Measurements from ENCODE around the gene CAMK1D. TPM values are rescaled to one million over a fixed set of nuclear protein-coding genes. Genes with fewer than 3 reads are reported as not detected.
"Not testable (repeated sequence)": the region's sequence is repeated elsewhere in the genome, so short reads cannot be mapped to it uniquely, and the experiment has no call there.

The CAMK1D gene
- total RNA-seq (2021) = 7.9 to 10.2 TPM (median 8.0 TPM) in 3 replicates
- Bru-seq, nascent RNA = percentile 46 among the genes with signal in this experiment
- long read RNA-seq, experiment 1, partial matches to known transcripts = 0 of 15 reads
- long read RNA-seq, experiment 1, other reads (novel, unspliced or antisense) = 15 of 15 reads
- long read RNA-seq, experiment 2, partial matches to known transcripts = 0 of 4 reads
- long read RNA-seq, experiment 2, other reads (novel, unspliced or antisense) = 4 of 4 reads
- long read RNA-seq, experiment 3, partial matches to known transcripts = 1 of 2 reads
- long read RNA-seq, experiment 3, other reads (novel, unspliced or antisense) = 1 of 2 reads

DNA sequence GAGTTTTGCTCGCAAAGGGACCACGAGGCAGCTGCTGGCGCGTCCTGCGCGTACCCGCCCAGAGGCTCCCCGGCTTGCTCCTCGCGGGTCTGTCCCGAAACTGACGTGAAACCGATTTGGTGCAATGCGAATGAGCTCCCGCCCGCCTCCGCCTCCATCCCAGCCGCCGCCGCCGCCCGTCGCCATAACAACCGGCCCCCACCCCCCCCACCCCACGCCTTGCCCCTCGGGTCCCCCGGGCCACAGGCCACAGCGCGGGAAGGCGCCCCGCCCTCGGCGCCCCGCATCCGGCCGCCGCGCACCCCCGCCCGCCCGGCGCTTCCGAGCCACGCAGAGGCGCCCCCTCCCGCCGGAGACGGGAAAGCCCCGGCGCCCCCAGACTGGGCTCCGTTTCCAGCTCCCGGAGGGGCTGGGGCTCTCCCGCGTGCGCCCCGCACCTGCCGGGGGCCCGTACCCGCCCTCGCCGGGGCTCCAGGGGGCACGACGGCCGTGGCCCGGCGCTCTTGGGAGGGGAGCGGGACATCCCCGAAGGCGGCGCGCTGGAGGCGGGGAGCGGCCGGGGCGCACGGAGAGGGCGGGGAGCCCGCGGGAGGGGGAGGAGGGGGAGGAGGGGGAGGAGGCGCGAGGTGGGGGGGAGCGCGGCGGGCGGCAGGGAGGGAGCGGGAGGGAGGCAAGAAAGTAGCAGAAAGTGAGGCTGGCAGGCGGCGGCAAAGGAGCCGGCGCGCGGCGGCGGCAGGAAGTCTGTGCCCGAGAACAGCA lies at the start of gene CAMK1D:
Gene CAMK1D (plus strand): TSS at position 678 of the 759 bp plus-strand sequence.
- peak; percentile 84 for DNase-seq (ENCODE audit: low spot score)
- ChIA-PET POLR2A (interaction anchor here (0.7 kb wide), 1 partner anchor 75 kb away, joined by 3 read pairs; no protein-coding TSS in a partner anchor), CTCF (interaction anchor here (0.6 to 3.2 kb wide), 12 partner anchors 23 to 917 kb away, joined by 3 to 18 read pairs (median 4); partner anchors contain the start of gene CCDC3)
- 0 out of 2 replicates have a peak, but pooled peaks have one; percentile 43 for TF ChIP-seq ZNF263 (CRISPR knock-in tag; IDR thresholded peaks at IDR 0.05; ENCODE audit: low read depth)
- no peak for TF ChIP-seq RORB (CRISPR knock-in tag; IDR thresholded peaks at IDR 0.05)
- TF ChIP-seq SP1 (CRISPR knock-in tag; conservative IDR thresholded peaks at IDR 0.05) = peak; percentile 36; the same call in 1 of the 2 replicates
- TF ChIP-seq, protein P1, sequence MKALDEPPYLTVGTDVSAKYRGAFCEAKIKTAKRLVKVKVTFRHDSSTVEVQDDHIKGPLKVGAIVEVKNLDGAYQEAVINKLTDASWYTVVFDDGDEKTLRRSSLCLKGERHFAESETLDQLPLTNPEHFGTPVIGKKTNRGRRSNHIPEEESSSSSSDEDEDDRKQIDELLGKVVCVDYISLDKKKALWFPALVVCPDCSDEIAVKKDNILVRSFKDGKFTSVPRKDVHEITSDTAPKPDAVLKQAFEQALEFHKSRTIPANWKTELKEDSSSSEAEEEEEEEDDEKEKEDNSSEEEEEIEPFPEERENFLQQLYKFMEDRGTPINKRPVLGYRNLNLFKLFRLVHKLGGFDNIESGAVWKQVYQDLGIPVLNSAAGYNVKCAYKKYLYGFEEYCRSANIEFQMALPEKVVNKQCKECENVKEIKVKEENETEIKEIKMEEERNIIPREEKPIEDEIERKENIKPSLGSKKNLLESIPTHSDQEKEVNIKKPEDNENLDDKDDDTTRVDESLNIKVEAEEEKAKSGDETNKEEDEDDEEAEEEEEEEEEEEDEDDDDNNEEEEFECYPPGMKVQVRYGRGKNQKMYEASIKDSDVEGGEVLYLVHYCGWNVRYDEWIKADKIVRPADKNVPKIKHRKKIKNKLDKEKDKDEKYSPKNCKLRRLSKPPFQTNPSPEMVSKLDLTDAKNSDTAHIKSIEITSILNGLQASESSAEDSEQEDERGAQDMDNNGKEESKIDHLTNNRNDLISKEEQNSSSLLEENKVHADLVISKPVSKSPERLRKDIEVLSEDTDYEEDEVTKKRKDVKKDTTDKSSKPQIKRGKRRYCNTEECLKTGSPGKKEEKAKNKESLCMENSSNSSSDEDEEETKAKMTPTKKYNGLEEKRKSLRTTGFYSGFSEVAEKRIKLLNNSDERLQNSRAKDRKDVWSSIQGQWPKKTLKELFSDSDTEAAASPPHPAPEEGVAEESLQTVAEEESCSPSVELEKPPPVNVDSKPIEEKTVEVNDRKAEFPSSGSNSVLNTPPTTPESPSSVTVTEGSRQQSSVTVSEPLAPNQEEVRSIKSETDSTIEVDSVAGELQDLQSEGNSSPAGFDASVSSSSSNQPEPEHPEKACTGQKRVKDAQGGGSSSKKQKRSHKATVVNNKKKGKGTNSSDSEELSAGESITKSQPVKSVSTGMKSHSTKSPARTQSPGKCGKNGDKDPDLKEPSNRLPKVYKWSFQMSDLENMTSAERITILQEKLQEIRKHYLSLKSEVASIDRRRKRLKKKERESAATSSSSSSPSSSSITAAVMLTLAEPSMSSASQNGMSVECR (CRISPR knock-in tag; IDR thresholded peaks at IDR 0.05; ENCODE audit: borderline replicate concordance) = no peak
- TF ChIP-seq, protein P2, sequence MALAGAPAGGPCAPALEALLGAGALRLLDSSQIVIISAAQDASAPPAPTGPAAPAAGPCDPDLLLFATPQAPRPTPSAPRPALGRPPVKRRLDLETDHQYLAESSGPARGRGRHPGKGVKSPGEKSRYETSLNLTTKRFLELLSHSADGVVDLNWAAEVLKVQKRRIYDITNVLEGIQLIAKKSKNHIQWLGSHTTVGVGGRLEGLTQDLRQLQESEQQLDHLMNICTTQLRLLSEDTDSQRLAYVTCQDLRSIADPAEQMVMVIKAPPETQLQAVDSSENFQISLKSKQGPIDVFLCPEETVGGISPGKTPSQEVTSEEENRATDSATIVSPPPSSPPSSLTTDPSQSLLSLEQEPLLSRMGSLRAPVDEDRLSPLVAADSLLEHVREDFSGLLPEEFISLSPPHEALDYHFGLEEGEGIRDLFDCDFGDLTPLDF (CRISPR knock-in tag; IDR thresholded peaks at IDR 0.05) = no peak
- TF ChIP-seq, protein P3, sequence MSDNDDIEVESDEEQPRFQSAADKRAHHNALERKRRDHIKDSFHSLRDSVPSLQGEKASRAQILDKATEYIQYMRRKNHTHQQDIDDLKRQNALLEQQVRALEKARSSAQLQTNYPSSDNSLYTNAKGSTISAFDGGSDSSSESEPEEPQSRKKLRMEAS (CRISPR knock-in tag; IDR thresholded peaks at IDR 0.05) = no peak
- no peaks in the 10 kb centered on the region for H3K9me3 Mint-ChIP-seq
- peak; percentile 57 for ATAC-seq
- peak within 1 kb of the TSS; percentile 96 for H3K27ac Mint-ChIP-seq
- H3K36me3 Mint-ChIP-seq = peaks cover 2% of the 10 kb centered on the region; the same call in 1 of the 2 replicates
- H3K4me3 Mint-ChIP-seq = peak within 1 kb of the TSS; percentile 99
- peaks cover 47% of the 10 kb centered on the region for H3K27me3 Mint-ChIP-seq (ENCODE audit: low read depth)
- H3K4me1 Mint-ChIP-seq = peaks cover 43% of the 10 kb centered on the region

DNA sequence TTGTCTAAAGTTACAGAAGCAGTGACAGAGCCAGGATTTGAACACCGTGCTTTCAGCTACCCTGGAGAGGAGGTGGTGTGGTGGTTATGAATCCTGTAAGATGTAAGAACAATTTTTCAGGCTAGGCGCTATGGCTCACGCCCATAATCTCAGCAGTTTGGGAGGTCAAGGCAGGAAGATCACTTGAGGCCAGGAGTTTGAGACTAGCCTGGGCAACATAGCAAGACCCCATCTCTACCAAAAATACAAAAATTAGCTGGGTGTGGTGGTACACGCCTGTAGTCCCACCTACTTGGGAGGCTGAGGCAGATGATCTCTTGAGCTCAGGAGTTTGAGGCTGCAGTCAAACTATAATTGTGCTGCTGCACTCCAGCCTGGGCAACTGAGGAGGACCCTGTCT lies 48.3 kb upstream of the CAMK1D start:
- H3K27ac Mint-ChIP-seq; DNase-seq (ENCODE audit: low spot score); H3K4me1 Mint-ChIP-seq; H3K36me3 Mint-ChIP-seq; CTCF ChIA-PET; H3K9me3 Mint-ChIP-seq; ATAC-seq; H3K4me3 Mint-ChIP-seq; H3K27me3 Mint-ChIP-seq (ENCODE audit: low read depth); POLR2A ChIA-PET: not testable (repeated sequence)

DNA sequence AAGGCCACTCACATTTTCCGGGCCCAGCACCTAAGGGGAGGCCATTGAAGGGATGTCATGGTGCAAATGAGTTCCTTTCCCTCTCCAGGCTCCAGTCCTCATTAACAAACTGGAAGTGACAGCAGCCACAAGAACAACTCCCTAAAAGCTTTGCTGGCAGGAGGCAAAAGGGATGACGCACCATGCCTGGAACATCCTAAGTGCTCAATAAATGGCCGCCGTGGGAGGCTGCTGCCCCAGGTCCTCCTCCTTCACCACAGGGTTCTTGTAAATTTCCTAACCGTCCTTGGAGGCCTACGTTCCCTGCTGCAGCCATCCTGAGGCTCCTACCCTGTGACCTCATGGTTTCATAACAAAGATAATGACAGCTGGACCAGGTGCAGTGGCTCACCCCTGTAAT lies 41.3 kb upstream of the CAMK1D start:
- CTCF ChIA-PET = interaction anchor here (1.0 kb wide), 1 partner anchor 44 kb away, joined by 3 read pairs; no protein-coding TSS in a partner anchor
- no peak for ATAC-seq
- TF ChIP-seq, protein P4, sequence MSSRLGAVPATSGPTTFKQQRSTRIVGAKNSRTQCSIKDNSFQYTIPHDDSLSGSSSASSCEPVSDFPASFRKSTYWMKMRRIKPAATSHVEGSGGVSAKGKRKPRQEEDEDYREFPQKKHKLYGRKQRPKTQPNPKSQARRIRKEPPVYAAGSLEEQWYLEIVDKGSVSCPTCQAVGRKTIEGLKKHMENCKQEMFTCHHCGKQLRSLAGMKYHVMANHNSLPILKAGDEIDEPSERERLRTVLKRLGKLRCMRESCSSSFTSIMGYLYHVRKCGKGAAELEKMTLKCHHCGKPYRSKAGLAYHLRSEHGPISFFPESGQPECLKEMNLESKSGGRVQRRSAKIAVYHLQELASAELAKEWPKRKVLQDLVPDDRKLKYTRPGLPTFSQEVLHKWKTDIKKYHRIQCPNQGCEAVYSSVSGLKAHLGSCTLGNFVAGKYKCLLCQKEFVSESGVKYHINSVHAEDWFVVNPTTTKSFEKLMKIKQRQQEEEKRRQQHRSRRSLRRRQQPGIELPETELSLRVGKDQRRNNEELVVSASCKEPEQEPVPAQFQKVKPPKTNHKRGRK (CRISPR knock-in tag; IDR thresholded peaks at IDR 0.05; ENCODE audit: borderline replicate concordance) = no peak
- TF ChIP-seq, protein P1 (CRISPR knock-in tag; IDR thresholded peaks at IDR 0.05; ENCODE audit: borderline replicate concordance) = no peak
- TF ChIP-seq ZNF416 (CRISPR knock-in tag; IDR thresholded peaks at IDR 0.05) = no peak
- no peak for TF ChIP-seq ZNF121 (CRISPR knock-in tag; IDR thresholded peaks at IDR 0.05)
- no peak for TF ChIP-seq HMGA2 (CRISPR knock-in tag; IDR thresholded peaks at IDR 0.05)
- TF ChIP-seq, protein P3 (CRISPR knock-in tag; IDR thresholded peaks at IDR 0.05) = no peak
- TF ChIP-seq NFATC4 (CRISPR knock-in tag; IDR thresholded peaks at IDR 0.05) = no peak
- TF ChIP-seq, protein P5, sequence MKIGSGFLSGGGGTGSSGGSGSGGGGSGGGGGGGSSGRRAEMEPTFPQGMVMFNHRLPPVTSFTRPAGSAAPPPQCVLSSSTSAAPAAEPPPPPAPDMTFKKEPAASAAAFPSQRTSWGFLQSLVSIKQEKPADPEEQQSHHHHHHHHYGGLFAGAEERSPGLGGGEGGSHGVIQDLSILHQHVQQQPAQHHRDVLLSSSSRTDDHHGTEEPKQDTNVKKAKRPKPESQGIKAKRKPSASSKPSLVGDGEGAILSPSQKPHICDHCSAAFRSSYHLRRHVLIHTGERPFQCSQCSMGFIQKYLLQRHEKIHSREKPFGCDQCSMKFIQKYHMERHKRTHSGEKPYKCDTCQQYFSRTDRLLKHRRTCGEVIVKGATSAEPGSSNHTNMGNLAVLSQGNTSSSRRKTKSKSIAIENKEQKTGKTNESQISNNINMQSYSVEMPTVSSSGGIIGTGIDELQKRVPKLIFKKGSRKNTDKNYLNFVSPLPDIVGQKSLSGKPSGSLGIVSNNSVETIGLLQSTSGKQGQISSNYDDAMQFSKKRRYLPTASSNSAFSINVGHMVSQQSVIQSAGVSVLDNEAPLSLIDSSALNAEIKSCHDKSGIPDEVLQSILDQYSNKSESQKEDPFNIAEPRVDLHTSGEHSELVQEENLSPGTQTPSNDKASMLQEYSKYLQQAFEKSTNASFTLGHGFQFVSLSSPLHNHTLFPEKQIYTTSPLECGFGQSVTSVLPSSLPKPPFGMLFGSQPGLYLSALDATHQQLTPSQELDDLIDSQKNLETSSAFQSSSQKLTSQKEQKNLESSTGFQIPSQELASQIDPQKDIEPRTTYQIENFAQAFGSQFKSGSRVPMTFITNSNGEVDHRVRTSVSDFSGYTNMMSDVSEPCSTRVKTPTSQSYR (CRISPR knock-in tag; IDR thresholded peaks at IDR 0.05) = no peak

More for the DNA sequence above, 41.3 kb upstream of the CAMK1D start:
- Mint-ChIP-seq H3K9me3 (peaks cover 8% of the 10 kb centered on the region), H3K27ac (no peak overlapping the region), H3K36me3 (no peaks in the 10 kb centered on the region), H3K27me3 (ENCODE audit: low read depth) (no peaks in the 10 kb centered on the region), H3K4me1 (no peaks in the 10 kb centered on the region), H3K4me3 (no peak overlapping the region)
- no peak for DNase-seq (ENCODE audit: low spot score)
- POLR2A ChIA-PET = no interaction called here

Data from WTC11 (cell line).